Measurements from ENCODE around the gene PKP3. TPM values are rescaled to one million over a fixed set of nuclear protein-coding genes. Genes with fewer than 3 reads are reported as not detected.
"Not testable (repeated sequence)": the region's sequence is repeated elsewhere in the genome, so short reads cannot be mapped to it uniquely, and the experiment has no call there.

PKP3 gene
- total RNA-seq, 2 donors from 2014 or later, result 0.52 to 0.68 TPM

DNA sequence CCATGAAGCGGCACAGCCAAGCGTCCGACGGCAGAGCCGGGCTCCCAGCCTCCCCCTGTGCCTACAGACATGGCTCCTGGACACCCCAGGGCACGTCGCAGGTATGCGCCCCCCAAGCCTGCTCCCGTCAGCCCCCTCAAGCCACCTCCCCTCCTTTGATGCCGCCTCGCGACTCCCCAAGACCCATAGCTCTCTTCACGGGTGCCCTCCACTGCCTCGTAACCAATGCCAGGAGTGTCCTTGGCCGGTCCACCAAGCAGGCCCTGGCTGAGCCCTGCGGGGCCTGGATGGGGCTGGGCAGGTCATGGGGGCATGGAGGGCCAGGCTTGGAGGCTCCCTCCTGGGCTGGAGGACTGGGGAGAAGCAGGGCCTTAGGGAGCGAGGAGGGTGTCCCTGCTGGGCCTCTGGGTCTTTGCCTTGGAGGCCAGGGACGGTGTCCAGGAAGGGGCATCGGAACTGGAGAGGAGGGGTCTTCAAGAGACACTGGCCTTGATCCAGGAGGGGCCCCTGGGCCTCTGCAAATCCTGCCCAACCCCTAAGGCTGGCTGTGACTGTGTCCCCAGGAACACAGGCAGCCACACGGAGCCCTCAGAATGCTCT, 38.6 kb downstream of the PKP3 start:
- DNase-seq (peak; percentile 11), ATAC-seq (no peak)
- intact Hi-C loops (cut with DNase I), result no loop called here

GRCh38 chr11:433111-433510, 39.1 kb downstream of the PKP3 start:
- intact Hi-C loops (cut with DNase I), result no loop called here
- ATAC-seq (no peak), DNase-seq (peak; percentile 11)

DNA sequence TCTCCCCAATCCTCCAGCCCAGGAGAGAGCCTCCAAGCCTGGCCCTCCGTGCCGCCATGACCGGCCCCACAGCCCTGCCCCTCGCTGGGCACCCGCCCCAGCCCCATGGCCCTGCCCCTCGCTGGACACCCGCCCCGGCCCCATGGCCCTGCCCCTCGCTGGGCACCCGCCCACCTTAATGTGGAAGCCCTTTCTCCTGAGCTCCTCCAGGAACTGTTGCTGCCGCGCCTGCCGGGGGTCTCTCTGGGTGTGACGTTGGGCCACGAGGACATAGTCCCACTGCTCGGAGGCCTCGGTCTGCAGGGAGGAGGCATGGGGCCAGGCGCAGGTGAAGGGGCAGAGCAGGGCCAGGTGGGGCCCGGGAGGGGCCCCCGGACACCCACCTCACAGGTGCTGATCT, 39.6 kb downstream of the PKP3 start:
- no peak for ATAC-seq
- intact Hi-C loops (cut with DNase I), result no loop called here
- DNase-seq, result peak; percentile 11

- no peak for ATAC-seq
- DNase-seq, result peak; percentile 9
- intact Hi-C loops (cut with DNase I), result no loop called here
Measured at GRCh38 chr11:434496-434895, 40.5 kb downstream of the PKP3 start.

DNA sequence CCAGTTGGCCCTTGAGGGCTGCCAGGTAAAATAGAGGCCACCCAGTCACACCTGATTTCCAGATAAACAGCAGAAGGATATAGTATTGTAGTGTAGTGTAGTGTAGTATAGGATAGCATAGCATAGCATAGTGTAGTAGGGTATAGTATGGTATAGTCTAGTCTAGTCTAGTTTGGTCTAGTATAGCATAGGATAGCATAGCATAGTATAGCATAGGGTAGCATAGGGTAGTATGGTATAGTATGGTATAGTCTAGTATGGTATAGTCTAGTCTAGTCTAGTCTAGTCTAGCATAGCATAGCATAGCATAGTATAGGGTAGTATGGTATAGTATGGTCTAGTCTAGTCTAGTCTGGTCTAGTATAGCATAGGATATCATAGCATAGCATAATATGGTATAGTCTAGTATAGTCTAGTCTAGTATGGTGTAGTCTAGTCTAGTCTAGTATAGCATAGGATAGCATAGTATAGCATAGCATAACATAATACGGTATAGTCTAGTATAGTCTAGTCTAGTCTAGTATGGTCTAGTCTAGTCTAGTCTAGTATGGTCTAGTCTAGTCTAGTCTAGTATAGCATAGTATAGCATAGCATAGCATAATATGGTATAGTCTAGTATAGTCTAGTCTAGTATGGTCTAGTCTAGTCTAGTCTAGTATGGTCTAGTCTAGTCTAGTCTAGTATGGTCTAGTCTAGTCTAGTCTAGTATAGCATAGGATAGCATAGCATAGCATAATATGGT, 41.2 kb downstream of the PKP3 start:
- ATAC-seq; DNase-seq; intact Hi-C loops (cut with DNase I): not testable (repeated sequence)

DNA sequence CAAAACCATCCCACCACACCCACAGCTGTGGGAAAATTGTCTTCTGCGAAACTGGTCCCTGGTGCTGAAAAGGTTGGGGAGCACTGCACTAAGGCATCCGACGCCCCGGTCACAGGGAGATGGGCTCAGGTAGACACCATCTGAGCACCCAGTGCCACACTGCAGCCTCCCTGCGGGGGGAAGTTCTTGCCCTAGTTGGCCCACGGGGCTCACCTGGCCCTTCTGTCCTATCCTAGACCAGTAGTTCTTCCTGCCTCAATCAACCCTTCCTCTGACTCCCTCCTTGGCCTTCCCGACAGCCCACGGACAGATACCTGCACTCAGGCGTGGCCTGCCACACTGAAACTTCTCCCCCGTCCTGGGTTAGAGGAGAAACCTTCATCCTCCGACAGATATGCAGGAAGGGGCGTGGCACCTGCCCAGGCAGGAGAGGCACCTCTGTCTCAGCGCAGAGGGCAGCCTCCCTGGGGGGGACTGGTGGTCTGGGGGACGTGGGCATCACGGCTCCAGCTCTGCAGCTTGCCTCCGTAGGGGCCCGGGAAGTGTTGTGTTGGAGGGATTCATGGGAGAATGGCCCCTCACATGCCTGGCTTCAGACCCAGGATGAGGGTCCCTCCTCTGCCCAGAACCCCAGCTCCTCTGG, 43.3 kb downstream of the PKP3 start:
- DNase-seq, result peak; percentile 10
- intact Hi-C loops (cut with DNase I), result no loop called here
- no peak for ATAC-seq

GRCh38 chr11:438101-438844, 44.3 kb downstream of the PKP3 start:
- no peak for ATAC-seq
- peak; percentile 17 for DNase-seq
- intact Hi-C loops (cut with DNase I), result no loop called here

- intact Hi-C loops (cut with DNase I), result no loop called here
- ATAC-seq (no peak), DNase-seq (peak; percentile 13)
Measured at GRCh38 chr11:439315-440064, 45.5 kb downstream of the PKP3 start.

DNA sequence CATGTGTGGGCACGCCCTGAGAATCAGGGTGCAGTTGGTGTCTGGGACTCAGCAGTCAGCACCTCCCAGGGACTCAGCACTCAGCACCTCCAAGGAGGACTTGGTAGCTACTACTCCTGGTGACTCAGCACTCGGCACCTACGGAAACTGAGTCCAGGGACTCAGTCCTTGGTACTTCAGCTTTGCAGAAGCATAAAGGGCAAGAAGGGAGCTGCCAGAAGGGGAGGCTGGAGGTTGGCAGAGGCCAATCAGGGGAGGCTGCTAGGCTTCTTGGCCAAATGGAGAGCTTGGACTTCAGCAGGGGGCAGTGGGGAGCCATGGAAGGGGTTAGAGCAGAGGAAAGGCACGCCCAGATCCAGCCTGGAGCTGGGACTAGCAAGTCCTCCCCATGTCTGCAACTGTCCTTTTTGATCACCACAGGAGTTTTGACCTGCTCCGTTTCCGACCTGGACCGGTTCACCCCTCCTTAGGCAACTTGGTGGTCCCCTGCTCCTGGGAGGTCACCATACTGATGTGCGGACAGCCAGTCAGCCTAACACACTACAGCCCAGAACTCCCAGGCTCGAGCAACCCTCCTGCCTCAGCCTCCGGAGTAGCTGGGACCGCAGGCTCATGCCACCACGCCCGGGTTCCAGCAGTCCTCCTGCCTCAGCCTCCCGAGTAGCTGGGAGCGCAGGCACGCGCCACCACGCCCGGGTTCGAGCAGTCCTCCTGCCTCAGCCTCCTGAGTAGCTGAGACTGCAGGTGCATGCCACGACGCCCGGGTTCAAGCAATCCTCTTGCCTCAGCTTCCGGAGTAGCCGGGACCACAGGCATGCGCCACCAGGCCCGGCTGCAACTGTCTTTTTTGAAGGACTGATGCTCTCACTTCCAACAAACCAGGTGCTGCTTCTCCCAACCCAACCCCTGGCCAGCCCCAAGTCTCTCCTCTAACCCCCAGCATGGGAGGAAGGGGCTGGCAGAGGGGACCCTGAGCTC, 46.3 kb downstream of the PKP3 start:
- peak; percentile 24 for DNase-seq
- ATAC-seq, result no peak
- intact Hi-C loops (cut with DNase I), result no loop called here

DNA sequence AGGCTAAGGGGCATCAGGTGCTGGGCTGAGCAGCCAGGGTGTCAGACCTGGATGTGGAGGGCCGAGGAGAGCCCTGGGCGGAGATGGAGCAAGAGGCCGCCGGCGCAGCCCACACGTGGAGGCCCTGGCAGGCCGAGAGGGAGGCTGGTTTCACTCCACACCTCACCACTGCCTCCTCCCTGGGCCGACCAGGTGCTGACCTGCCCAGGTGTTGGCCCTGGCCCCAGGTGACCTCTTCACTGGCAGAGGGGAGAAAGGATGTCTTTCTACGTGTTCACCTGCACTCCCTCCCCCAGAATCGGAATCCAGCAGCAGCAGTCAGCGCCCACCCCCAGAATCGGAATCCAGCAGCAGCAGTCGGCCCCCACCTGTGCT, 47.0 kb downstream of the PKP3 start:
- intact Hi-C loops (cut with DNase I), result no loop called here
- no peak for ATAC-seq
- no peak for DNase-seq

DNA sequence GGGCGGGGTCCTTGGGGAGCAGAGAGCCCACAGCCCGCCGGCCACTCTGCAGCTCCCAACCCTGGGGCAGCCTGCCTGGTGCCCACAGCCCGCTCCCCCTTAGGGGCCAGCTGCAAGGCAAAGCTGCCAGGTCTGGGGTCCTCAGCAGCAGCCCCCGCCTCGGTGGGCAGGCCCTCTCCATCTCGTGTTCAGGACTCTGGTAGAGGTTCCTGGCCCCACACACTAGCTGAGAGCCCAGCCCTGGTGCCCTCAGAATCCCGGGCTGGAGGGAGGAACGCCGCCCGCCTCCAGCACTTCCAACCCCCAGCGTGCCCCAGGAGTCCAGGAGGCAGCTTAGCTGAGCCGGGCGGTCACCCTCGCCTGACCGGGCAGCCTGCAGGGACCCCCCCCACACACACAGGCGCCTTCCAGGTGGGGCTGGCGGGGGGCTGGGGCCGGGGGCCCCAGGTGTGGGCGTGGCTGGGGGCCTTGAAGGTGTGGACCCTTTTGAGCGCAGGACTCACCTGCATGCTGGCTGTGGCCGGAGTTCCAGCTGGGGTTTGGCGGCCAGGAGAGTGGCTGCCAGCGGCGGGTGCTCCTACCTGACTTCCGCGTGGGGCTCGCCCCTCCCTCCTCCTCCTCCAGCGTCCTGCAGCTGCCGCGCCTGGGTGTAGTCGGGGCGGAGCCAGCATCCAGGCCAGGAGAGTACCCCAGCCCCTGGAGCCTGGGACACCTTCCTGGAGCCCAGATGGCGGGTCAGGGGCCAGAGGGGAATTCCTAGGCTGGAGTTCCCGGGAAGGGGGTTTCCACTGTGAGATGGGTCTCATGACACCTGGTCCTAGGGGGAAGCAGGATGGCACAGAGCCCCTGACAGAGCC, 47.6 kb downstream of the PKP3 start, which contains the start of gene ANO9:
Gene ANO9 (minus strand): TSS at position 594 of the 857 bp plus-strand sequence. CDS start 85 bp downstream, at position 509.
- peak; percentile 31 to 45 for ATAC-seq
- intact Hi-C loops (cut with DNase I), result no loop called here
- peak; percentile 27 for DNase-seq

DNA sequence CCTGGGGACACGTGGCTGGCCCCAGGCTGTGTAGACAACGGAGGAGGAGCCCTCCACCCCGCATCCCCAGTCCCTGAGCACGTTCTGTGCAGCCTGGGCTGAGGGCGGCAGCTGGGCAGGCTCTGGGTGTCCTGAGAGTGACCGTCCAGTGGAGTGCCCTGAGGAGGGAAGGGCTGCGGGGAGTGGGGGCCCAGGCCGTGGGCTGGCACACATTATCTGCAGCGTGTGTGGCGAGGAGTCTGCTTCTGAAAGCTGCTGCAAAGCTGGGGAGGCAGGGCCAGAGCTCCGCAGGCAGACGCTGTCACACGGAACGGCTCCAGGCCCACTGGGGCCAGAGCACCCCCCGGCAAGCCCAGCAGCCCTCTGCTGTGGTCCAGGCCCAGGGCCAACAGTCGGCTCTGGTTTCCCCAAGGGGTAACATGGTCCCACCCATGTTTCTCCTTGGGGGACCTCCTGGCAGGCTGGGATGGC, 48.6 kb downstream of the PKP3 start:
- DNase-seq, result peak; percentile 19
- intact Hi-C loops (cut with DNase I), result no loop called here
- ATAC-seq, result peak in 1 of 2 donors; percentile 47

DNA sequence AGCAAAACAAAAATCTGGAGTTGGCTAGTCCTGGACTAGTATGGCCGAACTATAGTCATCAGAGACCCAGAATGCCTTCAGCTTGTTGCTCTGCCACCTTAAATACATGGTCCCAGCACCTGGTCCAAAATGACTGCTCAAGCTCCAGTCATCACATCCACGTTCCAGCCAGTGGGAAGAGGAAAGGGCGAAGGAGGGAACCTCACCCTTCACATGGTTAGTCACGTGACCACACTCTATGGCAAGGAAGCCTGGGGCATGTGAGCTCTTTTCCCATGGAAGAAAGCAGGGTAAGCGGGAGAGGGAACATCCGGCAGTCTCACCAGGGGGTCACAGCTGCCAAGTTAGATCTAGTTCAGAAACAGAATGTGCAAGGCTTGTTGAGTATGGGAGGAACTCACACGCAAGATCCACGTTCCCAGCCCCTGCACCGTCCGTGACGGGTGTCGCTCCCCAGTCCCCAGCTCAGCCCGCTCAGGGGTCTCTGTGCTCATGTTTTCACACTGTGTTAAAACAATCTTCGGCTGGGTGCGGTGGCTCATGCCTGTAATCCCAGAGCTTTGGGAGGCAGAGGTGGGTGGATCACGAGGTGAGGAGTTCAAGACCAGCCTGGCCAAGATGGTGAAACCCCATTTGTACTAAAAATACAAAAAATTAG, 49.7 kb downstream of the PKP3 start:
- intact Hi-C loops (cut with DNase I), result no loop called here
- peak; percentile 13 for DNase-seq
- ATAC-seq, result no peak

GRCh38 chr11:444396-445144, 50.6 kb downstream of the PKP3 start:
- no peak for ATAC-seq
- intact Hi-C loops (cut with DNase I), result no loop called here
- DNase-seq, result peak; percentile 61

- ATAC-seq (no peak), DNase-seq (peak; percentile 20)
Measured at GRCh38 chr11:445765-446588, 52.0 kb downstream of the PKP3 start.

More at GRCh38 chr11:445765-446588, 52.0 kb downstream of the PKP3 start:
- intact Hi-C loops (cut with DNase I), result no loop called here
